Liver (tissue), 9 donors: ENCODE measurements around the gene ATP11C. TPM values are rescaled to one million over a fixed set of nuclear protein-coding genes. Genes with fewer than 3 reads are reported as not detected.
"Not testable (repeated sequence)": the region's sequence is repeated elsewhere in the genome, so short reads cannot be mapped to it uniquely, and the experiment has no call there.

Source experiments
- DNase-seq: peaks from one replicate; pipeline ENCODE4 v3.0.0-alpha.2; 2017; ENCODE audit warnings: low spot score
- H3K27ac ChIP-seq, 2 donors: one replicate each; pipeline ENCODE4 v1.7.0; 2013; ENCODE audit warnings: inconsistent platforms in 2 of 2, low read length in 2 of 2, control low read depth in 1 of 2, low read depth in 1 of 2, mild to moderate bottlenecking in 1 of 2
- H3K27me3 ChIP-seq, 4 donors: one replicate each; pipeline versions ENCODE4 v1.6.1 to v1.7.0; 2013; ENCODE audit warnings: low read length in 3 of 4, inconsistent platforms in 1 of 4, mild to moderate bottlenecking in 1 of 4, moderate library complexity in 1 of 4; ENCODE audit not compliant: control insufficient read depth in 4 of 4, insufficient read depth in 4 of 4
- H3K36me3 ChIP-seq, 4 donors: one replicate each; pipeline versions ENCODE4 v1.6.1 to v1.7.0; 2013; ENCODE audit warnings: low read length in 3 of 4, mild to moderate bottlenecking in 3 of 4, low read depth in 1 of 4, moderate library complexity in 1 of 4; ENCODE audit not compliant: control insufficient read depth in 4 of 4, insufficient read depth in 3 of 4
- H3K4me1 ChIP-seq, 4 donors: one replicate each; pipeline versions ENCODE4 v1.6.1 to v1.7.0; 2013; ENCODE audit warnings: low read length in 3 of 4, mild to moderate bottlenecking in 3 of 4, moderate library complexity in 1 of 4; ENCODE audit not compliant: control insufficient read depth in 4 of 4, insufficient read depth in 4 of 4
- H3K4me3 ChIP-seq, 3 donors: one replicate each; pipeline versions ENCODE4 v1.6.1 to v1.7.0; 2013; ENCODE audit warnings: low read length in 3 of 3, control low read depth in 1 of 3, low read depth in 1 of 3, mild to moderate bottlenecking in 1 of 3
- H3K9ac ChIP-seq, 2 donors: one replicate each; pipeline ENCODE4 v1.7.0; 2013; ENCODE audit warnings: low read length in 2 of 2, mild to moderate bottlenecking in 2 of 2, moderate library complexity in 2 of 2, control low read depth in 1 of 2, low read depth in 1 of 2
- H3K9me3 ChIP-seq, 4 donors: one replicate each; pipeline versions ENCODE4 v1.6.1 to v1.7.0; 2013; ENCODE audit warnings: low read length in 3 of 4; ENCODE audit not compliant: control insufficient read depth in 4 of 4
- ATF3 ChIP-seq: IDR thresholded peaks from 2 replicates; pipeline ENCODE4 v1.6.1; 2016; ENCODE audit warnings: antibody characterized with exemption
- CTCF ChIP-seq: fragments of 150-350 bp; IDR thresholded peaks from 2 replicates; pipeline ENCODE4 v1.5.1; 2017; ENCODE audit warnings: improper control_type of control experiment, low read depth, low read length; ENCODE audit not compliant: missing input control
- EGR1 ChIP-seq, 2 donors: IDR thresholded peaks; 2 replicates each; pipeline ENCODE4 v1.6.1; 2016 to 2018; ENCODE audit warnings: antibody characterized with exemption in 2 of 2, low read depth in 2 of 2
- FOXA1 ChIP-seq: IDR thresholded peaks from 2 replicates; pipeline ENCODE4 v1.6.1; 2016; ENCODE audit warnings: antibody characterized with exemption
- FOXA2 ChIP-seq: IDR thresholded peaks from 2 replicates; pipeline ENCODE4 v1.6.1; 2016; ENCODE audit warnings: antibody characterized with exemption
- GABPA ChIP-seq, 2 donors: IDR thresholded peaks in 1 of 2; conservative IDR thresholded peaks in 1 of 2; 2 replicates each; pipeline ENCODE4 v1.6.1; 2016; ENCODE audit warnings: antibody characterized with exemption in 2 of 2, mild to moderate bottlenecking in 1 of 2, moderate library complexity in 1 of 2
- HNF4A ChIP-seq, 2 donors: conservative IDR thresholded peaks; 2 replicates each; pipeline ENCODE4 v1.6.1; 2016; ENCODE audit warnings: antibody characterized with exemption in 2 of 2, mild to moderate bottlenecking in 2 of 2
- HNF4G ChIP-seq: IDR thresholded peaks from 2 replicates; pipeline ENCODE4 v1.6.1; 2016; ENCODE audit warnings: antibody characterized with exemption
- JUND ChIP-seq, 2 donors: IDR thresholded peaks; 2 replicates each; pipeline ENCODE4 v1.6.1; 2016; ENCODE audit warnings: antibody characterized with exemption in 2 of 2
- MAX ChIP-seq: IDR thresholded peaks from 2 replicates; pipeline ENCODE4 v1.6.1; 2016; ENCODE audit warnings: antibody characterized with exemption
- NR2F2 ChIP-seq: IDR thresholded peaks from 2 replicates; pipeline ENCODE4 v1.6.1; 2016; ENCODE audit warnings: antibody characterized with exemption
- RAD21 ChIP-seq, 2 donors: IDR thresholded peaks; 2 replicates each; pipeline ENCODE4 v1.6.1; 2016; ENCODE audit warnings: antibody characterized with exemption in 2 of 2, mild to moderate bottlenecking in 2 of 2
- RXRA ChIP-seq, 2 donors: IDR thresholded peaks; 2 replicates each; pipeline ENCODE4 v1.6.1; 2017 to 2018; ENCODE audit warnings: antibody characterized with exemption in 2 of 2, mild to moderate bottlenecking in 1 of 2
- SP1 ChIP-seq: IDR thresholded peaks from 2 replicates; pipeline ENCODE4 v1.6.1; 2018; ENCODE audit warnings: antibody characterized with exemption, mild to moderate bottlenecking
- TAF1 ChIP-seq: conservative IDR thresholded peaks from 2 replicates; pipeline ENCODE4 v1.6.1; 2016; ENCODE audit warnings: antibody characterized with exemption, mild to moderate bottlenecking
- YY1 ChIP-seq: IDR thresholded peaks from 2 replicates; pipeline ENCODE4 v1.6.1; 2016; ENCODE audit warnings: antibody characterized with exemption, mild to moderate bottlenecking
- WGBS: extraction: QIAGEN DNeasy Blood & Tissue Kit; methylation state at CpG from one replicate; pipeline ENCODE4 v1.1.7; 2013; 5-methylcytosine and 5-hydroxymethylcytosine counted together
- polyA plus RNA-seq, 2 donors: library from polyadenylated mRNA; stranded (reverse) in 1 of 2; unstranded in 1 of 2; fragments of 200-250 nt in 1 of 2; fragments of >200 nt in 1 of 2; fragmentation: Nextera tagmentation in 1 of 2; extraction: Ambion mirVana in 1 of 2; gene quantifications; one replicate each; pipeline versions ENCODE4 v1.2.1 to v1.2.3, GENCODE V29; 2013 to 2015
- total RNA-seq, 2 donors: library from RNA; depleted of rRNA; stranded (reverse); fragments of >200 nt; gene quantifications; one replicate each; pipeline ENCODE4 v1.2.3, GENCODE V29; 2014
- donor health status: healthy.
- donor health status: healthy.
- donor health status: healthy.
- donor health status: healthy.
- donor health status: healthy.

The ATP11C gene
- total and polyA plus RNA-seq, 4 donors, result 11.8 to 52.1 (median 18.9) TPM

GRCh38 chrX:139961091-139961490 lies 28.2 kb upstream of the ATP11C start:
- not testable (repeated sequence) for H3K27me3 ChIP-seq, H3K9me3 ChIP-seq, H3K9ac ChIP-seq, H3K27ac ChIP-seq, DNase-seq, H3K4me1 ChIP-seq, H3K36me3 ChIP-seq, H3K4me3 ChIP-seq
- 20% methylated on average over 2 of the region's 2 CpGs for whole genome bisulfite sequencing
- peak; percentile 45 for TF ChIP-seq YY1
- TF ChIP-seq HNF4A (conservative IDR thresholded peaks at IDR 0.05), result peak; percentile 71 to 76
- peak in 1 of 2 donors; percentile 7 for TF ChIP-seq RAD21 (IDR thresholded peaks at IDR 0.05)
- peak; percentile 39 for TF ChIP-seq HNF4G
- peak; percentile 29 for TF ChIP-seq SP1
- peak in 1 of 2 donors; percentile 45 for TF ChIP-seq RXRA (IDR thresholded peaks at IDR 0.05)

- H3K27ac ChIP-seq, result no peak overlapping the region
- H3K36me3 ChIP-seq, result no peaks in the 10 kb centered on the region
- TF ChIP-seq NR2F2, result no peak
- TF ChIP-seq HNF4A (conservative IDR thresholded peaks at IDR 0.05), result no peak
- TF ChIP-seq SP1, result no peak
- TF ChIP-seq FOXA2, result no peak
- TF ChIP-seq FOXA1, result no peak
- H3K4me3 ChIP-seq, result no peak overlapping the region
- WGBS, result 77% methylated on average over 3 of the region's 3 CpGs
- peaks cover 0 to 1% (median under 1%) of the 10 kb centered on the region in 4 donors for H3K4me1 ChIP-seq
- no peak overlapping the region for H3K9ac ChIP-seq
- DNase-seq, result no peak
- no peaks in the 10 kb centered on the region for H3K27me3 ChIP-seq
- H3K9me3 ChIP-seq, result no peaks in the 10 kb centered on the region
Observed at GRCh38 chrX:139949703-139950102, 16.9 kb upstream of the ATP11C start.

GRCh38 chrX:139945075-139945474 lies 12.2 kb upstream of the ATP11C start:
- no peak for TF ChIP-seq FOXA1
- TF ChIP-seq NR2F2, result no peak
- TF ChIP-seq HNF4A (conservative IDR thresholded peaks at IDR 0.05), result no peak
- no peak for TF ChIP-seq MAX
- no peak for TF ChIP-seq SP1
- no peak for TF ChIP-seq RAD21 (IDR thresholded peaks at IDR 0.05)
- TF ChIP-seq GABPA (IDR thresholded peaks at IDR 0.05 in 1 of 2, conservative IDR thresholded peaks at IDR 0.05 in 1 of 2), result no peak
- TF ChIP-seq JUND (IDR thresholded peaks at IDR 0.05), result no peak
- TF ChIP-seq EGR1 (IDR thresholded peaks at IDR 0.05; ENCODE audit: low read depth in 2 of 2), result no peak
- no peak for TF ChIP-seq ATF3
- TF ChIP-seq TAF1, result no peak
- Histone ChIP-seq H3K9me3 (no peaks in the 10 kb centered on the region), H3K27ac (no peak overlapping the region), H3K9ac (no peak overlapping the region), H3K4me1 (peaks cover 0 to 4% (median 2%) of the 10 kb centered on the region in 4 donors), H3K4me3 (no peak overlapping the region), H3K27me3 (no peaks in the 10 kb centered on the region), H3K36me3 (no peaks in the 10 kb centered on the region)
- no peak for DNase-seq
- 81% methylated on average over 3 of the region's 3 CpGs for WGBS

- Histone ChIP-seq H3K9ac (no peak overlapping the region), H3K9me3 (no peaks in the 10 kb centered on the region), H3K4me3 (no peak overlapping the region), H3K27me3 (no peaks in the 10 kb centered on the region), H3K4me1 (no peaks in the 10 kb centered on the region), H3K27ac (no peak overlapping the region), H3K36me3 (no peaks in the 10 kb centered on the region)
- DNase-seq, result no peak
- TF ChIP-seq CTCF, result peak; percentile 9
- TF ChIP-seq HNF4G, result no peak
- TF ChIP-seq RAD21 (IDR thresholded peaks at IDR 0.05), result peak in 1 of 2 donors; percentile 25
- no peak for TF ChIP-seq MAX
- no peak for TF ChIP-seq RXRA (IDR thresholded peaks at IDR 0.05)
Observed at GRCh38 chrX:139936259-139936658, 3.4 kb upstream of the ATP11C start.
